ENCODE data around the gene LPAR3.

Gene LPAR3

GRCh38 chr1:84857906-84858305 is 35.1 kb downstream of the LPAR3 start:
- no peak for DNase-seq (ENCODE audit: low spot score)

- no peak for DNase-seq (ENCODE audit: low spot score)
Observed at GRCh38 chr1:84856726-84857270, 36.2 kb downstream of the LPAR3 start.

- DNase-seq (ENCODE audit: low spot score) = no peak
Observed at GRCh38 chr1:84855691-84856630, 37.0 kb downstream of the LPAR3 start.

- no peak for DNase-seq (ENCODE audit: low spot score)
Observed at GRCh38 chr1:84855168-84855567, 37.8 kb downstream of the LPAR3 start.

GRCh38 chr1:84853741-84854721 is 39.0 kb downstream of the LPAR3 start:
- DNase-seq (ENCODE audit: low spot score) = no peak

GRCh38 chr1:84851839-84852238 is 41.2 kb downstream of the LPAR3 start:
- no peak for DNase-seq (ENCODE audit: low spot score)

GRCh38 chr1:84849357-84849975 is 43.5 kb downstream of the LPAR3 start:
- DNase-seq (ENCODE audit: low spot score) = no peak

- DNase-seq (ENCODE audit: low spot score) = peak; percentile 7
Observed at GRCh38 chr1:84847253-84848250, 45.5 kb downstream of the LPAR3 start.

GRCh38 chr1:84846387-84846786 is 46.6 kb downstream of the LPAR3 start:
- DNase-seq (ENCODE audit: low spot score) = no peak

- no peak for DNase-seq (ENCODE audit: low spot score)
Observed at GRCh38 chr1:84845357-84845756, 47.6 kb downstream of the LPAR3 start.

- DNase-seq (ENCODE audit: low spot score) = no peak
Observed at GRCh38 chr1:84844094-84844493, 48.9 kb downstream of the LPAR3 start.

GRCh38 chr1:84842748-84843231 is 50.2 kb downstream of the LPAR3 start:
- DNase-seq (ENCODE audit: low spot score) = no peak

GRCh38 chr1:84841971-84842370 is 51.0 kb downstream of the LPAR3 start:
- DNase-seq (ENCODE audit: low spot score) = no peak

GRCh38 chr1:84840346-84840745 is 52.7 kb downstream of the LPAR3 start:
- DNase-seq (ENCODE audit: low spot score) = no peak

- DNase-seq (ENCODE audit: low spot score) = no peak
Observed at GRCh38 chr1:84839544-84839943, 53.5 kb downstream of the LPAR3 start.

- DNase-seq (ENCODE audit: low spot score) = no peak
Observed at GRCh38 chr1:84836145-84836544, 56.9 kb downstream of the LPAR3 start.

GRCh38 chr1:84835169-84835568 is 57.8 kb downstream of the LPAR3 start:
- no peak for DNase-seq (ENCODE audit: low spot score)

GRCh38 chr1:84834419-84835064 is 58.5 kb downstream of the LPAR3 start:
- no peak for DNase-seq (ENCODE audit: low spot score)

- DNase-seq (ENCODE audit: low spot score) = no peak
Observed at GRCh38 chr1:84833194-84833593, 59.8 kb downstream of the LPAR3 start.

GRCh38 chr1:84830136-84830535 is 62.9 kb downstream of the LPAR3 start:
- DNase-seq (ENCODE audit: low spot score) = no peak

Measured in putamen (tissue), 1 donor.